ENCODE results near the gene OBP2A. TPM values are rescaled to one million over a fixed set of nuclear protein-coding genes. Genes with fewer than 3 reads are reported as not detected.
"Not testable (repeated sequence)": the region's sequence is repeated elsewhere in the genome, so short reads cannot be mapped to it uniquely, and the experiment has no call there.

The OBP2A gene
- total RNA-seq, 1 donor from 2014 or later = not detected

- Mint-ChIP-seq H3K4me1 (ENCODE audit: low read depth) (peaks cover 13% of the 10 kb centered on the region), H3K9me3 (peaks cover 6% of the 10 kb centered on the region), H3K4me3 (no peak overlapping the region), H3K36me3 (ENCODE audit: low read depth) (peaks cover 16% of the 10 kb centered on the region), H3K27ac (no peak overlapping the region), H3K27me3 (ENCODE audit: insufficient read depth) (no peaks in the 10 kb centered on the region)
- intact Hi-C loops (cut with micrococcal nuclease) = loop anchor here (5.0 to 10.0 kb wide), 2 partner anchors 37 to 610 kb away; partner anchors contain the start of gene TMEM250
- peak; percentile 28 for DNase-seq (ENCODE audit: low spot score)
These were observed 41.4 kb upstream of the OBP2A start for GRCh38 chr9:135504262-135505243.

- Mint-ChIP-seq H3K27me3 (ENCODE audit: insufficient read depth) (no peaks in the 10 kb centered on the region), H3K27ac (no peak overlapping the region), H3K9me3 (peaks cover 6% of the 10 kb centered on the region), H3K4me1 (ENCODE audit: low read depth) (peaks cover 13% of the 10 kb centered on the region), H3K36me3 (ENCODE audit: low read depth) (peaks cover 16% of the 10 kb centered on the region), H3K4me3 (no peak overlapping the region)
- intact Hi-C loops (cut with micrococcal nuclease) = loop anchor here (10.0 kb wide), 1 partner anchor 609 kb away; the partner anchor contains the start of gene TMEM250
- no peak for DNase-seq (ENCODE audit: low spot score)
These were observed 40.3 kb upstream of the OBP2A start for GRCh38 chr9:135505406-135506187.

GRCh38 chr9:135506327-135507103 lies 39.4 kb upstream of the OBP2A start:
- DNase-seq (ENCODE audit: low spot score) = no peak
- Mint-ChIP-seq H3K27ac (no peak overlapping the region), H3K27me3 (ENCODE audit: insufficient read depth) (no peaks in the 10 kb centered on the region), H3K4me3 (no peak overlapping the region), H3K4me1 (ENCODE audit: low read depth) (peaks cover 21% of the 10 kb centered on the region), H3K9me3 (peaks cover 6% of the 10 kb centered on the region), H3K36me3 (ENCODE audit: low read depth) (peaks cover 16% of the 10 kb centered on the region)
- intact Hi-C loops (cut with micrococcal nuclease) = loop anchor here (10.0 kb wide), 1 partner anchor 608 kb away; the partner anchor contains the start of gene TMEM250

- intact Hi-C loops (cut with micrococcal nuclease) = loop anchor here (10.0 kb wide), 1 partner anchor 607 kb away; the partner anchor contains the start of gene TMEM250
- Mint-ChIP-seq H3K27me3 (ENCODE audit: insufficient read depth) (peaks cover 1% of the 10 kb centered on the region), H3K27ac (no peak overlapping the region), H3K4me3 (no peak overlapping the region), H3K4me1 (ENCODE audit: low read depth) (peaks cover 20% of the 10 kb centered on the region), H3K36me3 (ENCODE audit: low read depth) (peaks cover 13% of the 10 kb centered on the region), H3K9me3 (peaks cover 6% of the 10 kb centered on the region)
- DNase-seq (ENCODE audit: low spot score) = no peak
These were observed 38.6 kb upstream of the OBP2A start for GRCh38 chr9:135507104-135508035.

- peaks cover 22% of the 10 kb centered on the region for H3K4me1 Mint-ChIP-seq (ENCODE audit: low read depth)
- peaks cover 6% of the 10 kb centered on the region for H3K9me3 Mint-ChIP-seq
- no peak overlapping the region for H3K27ac Mint-ChIP-seq
- peaks cover 6% of the 10 kb centered on the region for H3K27me3 Mint-ChIP-seq (ENCODE audit: insufficient read depth)
- DNase-seq (ENCODE audit: low spot score) = no peak
- intact Hi-C loops (cut with micrococcal nuclease) = loop anchor here (10.0 kb wide), 1 partner anchor 606 kb away; the partner anchor contains the start of gene TMEM250
- H3K36me3 Mint-ChIP-seq (ENCODE audit: low read depth) = peaks cover 9% of the 10 kb centered on the region
- H3K4me3 Mint-ChIP-seq = no peak overlapping the region
These were observed 37.6 kb upstream of the OBP2A start for GRCh38 chr9:135508211-135508820.

- no peak overlapping the region for H3K27ac Mint-ChIP-seq
- no peak overlapping the region for H3K4me3 Mint-ChIP-seq
- H3K4me1 Mint-ChIP-seq (ENCODE audit: low read depth) = peaks cover 22% of the 10 kb centered on the region
- peaks cover 7% of the 10 kb centered on the region for H3K36me3 Mint-ChIP-seq (ENCODE audit: low read depth)
- H3K9me3 Mint-ChIP-seq = peaks cover 6% of the 10 kb centered on the region
- H3K27me3 Mint-ChIP-seq (ENCODE audit: insufficient read depth) = peaks cover 6% of the 10 kb centered on the region
- intact Hi-C loops (cut with micrococcal nuclease) = loop anchor here (10.0 kb wide), 1 partner anchor 605 kb away; the partner anchor contains the start of gene TMEM250
- no peak for DNase-seq (ENCODE audit: low spot score)
These were observed 36.5 kb upstream of the OBP2A start for GRCh38 chr9:135509458-135509857.

GRCh38 chr9:135512241-135512603 lies 33.7 kb upstream of the OBP2A start:
- Mint-ChIP-seq H3K36me3 (ENCODE audit: low read depth) (no peaks in the 10 kb centered on the region), H3K27me3 (ENCODE audit: insufficient read depth) (peaks cover 6% of the 10 kb centered on the region), H3K4me1 (ENCODE audit: low read depth) (peaks cover 28% of the 10 kb centered on the region), H3K4me3 (no peak overlapping the region), H3K27ac (no peak overlapping the region), H3K9me3 (peaks cover 6% of the 10 kb centered on the region)
- no peak for DNase-seq (ENCODE audit: low spot score)
- intact Hi-C loops (cut with micrococcal nuclease) = no loop called here

GRCh38 chr9:135512904-135513303 lies 33.0 kb upstream of the OBP2A start:
- intact Hi-C loops (cut with micrococcal nuclease) = no loop called here
- peaks cover 28% of the 10 kb centered on the region for H3K4me1 Mint-ChIP-seq (ENCODE audit: low read depth)
- no peak overlapping the region for H3K27ac Mint-ChIP-seq
- H3K4me3 Mint-ChIP-seq = no peak overlapping the region
- DNase-seq (ENCODE audit: low spot score) = no peak
- H3K27me3 Mint-ChIP-seq (ENCODE audit: insufficient read depth) = peaks cover 9% of the 10 kb centered on the region
- peaks cover 6% of the 10 kb centered on the region for H3K9me3 Mint-ChIP-seq
- no peaks in the 10 kb centered on the region for H3K36me3 Mint-ChIP-seq (ENCODE audit: low read depth)

GRCh38 chr9:135513351-135513846 lies 32.5 kb upstream of the OBP2A start:
- no peaks in the 10 kb centered on the region for H3K36me3 Mint-ChIP-seq (ENCODE audit: low read depth)
- H3K4me1 Mint-ChIP-seq (ENCODE audit: low read depth) = peaks cover 28% of the 10 kb centered on the region
- intact Hi-C loops (cut with micrococcal nuclease) = no loop called here
- no peak for DNase-seq (ENCODE audit: low spot score)
- no peak overlapping the region for H3K4me3 Mint-ChIP-seq
- H3K27ac Mint-ChIP-seq = no peak overlapping the region
- peaks cover 9% of the 10 kb centered on the region for H3K27me3 Mint-ChIP-seq (ENCODE audit: insufficient read depth)
- H3K9me3 Mint-ChIP-seq = peaks cover 6% of the 10 kb centered on the region

- H3K27ac Mint-ChIP-seq; H3K4me3 Mint-ChIP-seq; intact Hi-C loops (cut with micrococcal nuclease); DNase-seq (ENCODE audit: low spot score); H3K9me3 Mint-ChIP-seq; H3K36me3 Mint-ChIP-seq (ENCODE audit: low read depth); H3K27me3 Mint-ChIP-seq (ENCODE audit: insufficient read depth): not testable (repeated sequence)
- H3K4me1 Mint-ChIP-seq (ENCODE audit: low read depth) = peaks cover 28% of the 10 kb centered on the region
These were observed 32.0 kb upstream of the OBP2A start for GRCh38 chr9:135513906-135514305.

Data from activated T-helper 1 cell treated with anti-CD3 and anti-CD28 coated beads, Interleukin-12 subunit alpha, Interleukin-12 subunit beta, Interleukin-2, Interleukin-4 antibody, amounts not matched to agents 30 ng/mL and 10 ng/mL and 1 ng/mL, durations not matched to agents 14 hours and 24 hours and 36 hours (primary cell).